ENCODE measurements around the gene HOXD8.

DNA sequence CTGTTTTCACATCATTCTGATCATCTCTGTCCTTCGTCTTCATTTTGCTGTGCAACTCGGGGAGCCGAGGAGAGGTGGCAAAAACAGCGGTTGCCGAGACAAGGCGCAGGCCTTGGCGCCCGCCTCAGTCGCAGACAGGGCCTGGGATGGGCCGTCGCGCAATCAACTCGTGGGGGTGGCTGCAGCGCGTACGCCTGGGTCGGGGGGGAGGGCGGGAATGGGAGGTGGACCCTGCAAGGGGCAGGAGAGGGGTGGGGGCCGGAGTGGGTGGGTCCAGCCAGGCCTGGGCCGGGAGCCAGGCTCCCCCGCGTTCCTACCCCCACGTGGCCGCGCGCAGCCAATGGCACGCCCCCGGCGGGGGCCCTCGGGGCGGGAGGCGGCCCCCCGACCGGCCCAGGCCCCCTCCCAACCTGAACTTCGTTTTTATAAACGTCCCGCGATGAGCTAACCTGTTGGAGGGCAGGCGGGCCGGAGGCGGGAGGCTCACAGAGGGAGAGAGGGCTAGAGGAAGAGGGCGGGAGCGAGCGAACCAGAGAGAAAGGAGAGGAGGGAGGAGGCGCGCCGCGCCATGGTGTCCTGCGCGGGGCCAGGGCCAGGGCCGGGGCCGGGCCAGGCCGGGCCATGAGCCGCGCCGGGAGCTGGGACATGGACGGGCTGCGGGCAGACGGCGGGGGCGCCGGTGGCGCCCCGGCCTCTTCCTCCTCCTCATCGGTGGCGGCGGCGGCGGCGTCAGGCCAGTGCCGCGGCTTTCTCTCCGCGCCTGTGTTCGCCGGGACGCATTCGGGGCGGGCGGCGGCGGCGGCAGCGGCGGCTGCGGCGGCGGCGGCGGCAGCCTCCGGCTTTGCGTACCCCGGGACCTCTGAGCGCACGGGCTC, 37.0 kb upstream of the HOXD8 start, which contains the start of gene HOXD13:
- TF ChIP-seq, protein P1, sequence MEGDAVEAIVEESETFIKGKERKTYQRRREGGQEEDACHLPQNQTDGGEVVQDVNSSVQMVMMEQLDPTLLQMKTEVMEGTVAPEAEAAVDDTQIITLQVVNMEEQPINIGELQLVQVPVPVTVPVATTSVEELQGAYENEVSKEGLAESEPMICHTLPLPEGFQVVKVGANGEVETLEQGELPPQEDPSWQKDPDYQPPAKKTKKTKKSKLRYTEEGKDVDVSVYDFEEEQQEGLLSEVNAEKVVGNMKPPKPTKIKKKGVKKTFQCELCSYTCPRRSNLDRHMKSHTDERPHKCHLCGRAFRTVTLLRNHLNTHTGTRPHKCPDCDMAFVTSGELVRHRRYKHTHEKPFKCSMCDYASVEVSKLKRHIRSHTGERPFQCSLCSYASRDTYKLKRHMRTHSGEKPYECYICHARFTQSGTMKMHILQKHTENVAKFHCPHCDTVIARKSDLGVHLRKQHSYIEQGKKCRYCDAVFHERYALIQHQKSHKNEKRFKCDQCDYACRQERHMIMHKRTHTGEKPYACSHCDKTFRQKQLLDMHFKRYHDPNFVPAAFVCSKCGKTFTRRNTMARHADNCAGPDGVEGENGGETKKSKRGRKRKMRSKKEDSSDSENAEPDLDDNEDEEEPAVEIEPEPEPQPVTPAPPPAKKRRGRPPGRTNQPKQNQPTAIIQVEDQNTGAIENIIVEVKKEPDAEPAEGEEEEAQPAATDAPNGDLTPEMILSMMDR (IDR thresholded peaks at IDR 0.05; ENCODE audit: insufficient read depth, low read depth, low read length) = no peak
- no peak for TF ChIP-seq EZH2 (IDR thresholded peaks at IDR 0.05; ENCODE audit: insufficient read depth, low read length)
